MM.1S (cell line): ENCODE measurements around the gene TPRA1.

ENCODE experiments used
- EZH2phosphoT487 ChIP-seq: fragments of 300-600 bp; sonication (generic); IDR thresholded peaks from 2 replicates; pipeline ENCODE4 v1.6.1; 2018; ENCODE audit warnings: antibody characterized with exemption, low read length
- TF ChIP-seq, protein P1 (sequence below): fragments of 300-600 bp; sonication (generic); IDR thresholded peaks from 2 replicates; pipeline ENCODE4 v1.5.1; 2016; ENCODE audit warnings: antibody characterized with exemption, low read length, mixed read lengths

- TF ChIP-seq, protein P1, sequence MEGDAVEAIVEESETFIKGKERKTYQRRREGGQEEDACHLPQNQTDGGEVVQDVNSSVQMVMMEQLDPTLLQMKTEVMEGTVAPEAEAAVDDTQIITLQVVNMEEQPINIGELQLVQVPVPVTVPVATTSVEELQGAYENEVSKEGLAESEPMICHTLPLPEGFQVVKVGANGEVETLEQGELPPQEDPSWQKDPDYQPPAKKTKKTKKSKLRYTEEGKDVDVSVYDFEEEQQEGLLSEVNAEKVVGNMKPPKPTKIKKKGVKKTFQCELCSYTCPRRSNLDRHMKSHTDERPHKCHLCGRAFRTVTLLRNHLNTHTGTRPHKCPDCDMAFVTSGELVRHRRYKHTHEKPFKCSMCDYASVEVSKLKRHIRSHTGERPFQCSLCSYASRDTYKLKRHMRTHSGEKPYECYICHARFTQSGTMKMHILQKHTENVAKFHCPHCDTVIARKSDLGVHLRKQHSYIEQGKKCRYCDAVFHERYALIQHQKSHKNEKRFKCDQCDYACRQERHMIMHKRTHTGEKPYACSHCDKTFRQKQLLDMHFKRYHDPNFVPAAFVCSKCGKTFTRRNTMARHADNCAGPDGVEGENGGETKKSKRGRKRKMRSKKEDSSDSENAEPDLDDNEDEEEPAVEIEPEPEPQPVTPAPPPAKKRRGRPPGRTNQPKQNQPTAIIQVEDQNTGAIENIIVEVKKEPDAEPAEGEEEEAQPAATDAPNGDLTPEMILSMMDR = no peak
- no peak for TF ChIP-seq EZH2phosphoT487
Measured at GRCh38 chr3:127550468-127551157, 39.9 kb downstream of the TPRA1 start.
